ENCODE results near the gene RTEL1. TPM values are rescaled to one million over a fixed set of nuclear protein-coding genes. Genes with fewer than 3 reads are reported as not detected.

RTEL1 gene
- total and polyA plus RNA-seq, 4 experiments from 2014 or later, result 1.3 to 36.0 (median 18.2) TPM

- ChIA-PET CTCF (ENCODE audit: partially characterized antibody) (interaction anchor here (1.6 kb wide), 1 partner anchor 26 kb away, joined by 7 read pairs; the partner anchor contains the start of genes ARFRP1 and ZGPAT), POLR2A (ENCODE audit: partially characterized antibody) (interaction anchor here (1.0 to 7.0 kb wide), 3 partner anchors 26 to 76 kb away, joined by 3 to 202 read pairs (median 3); partner anchors contain the start of genes ARFRP1, RTEL1 and ZGPAT)
- Histone ChIP-seq H3K9me3 (ENCODE audit: control insufficient read depth in 1 of 2, low read length in 2 of 2) (no peaks in the 10 kb centered on the region), H3K27me3 (ENCODE audit: insufficient read depth, low read length) (no peaks in the 10 kb centered on the region), H3K4me3 (ENCODE audit: low read length in 2 of 2) (no peak overlapping the region), H3K27ac (ENCODE audit: low read depth, low read length) (no peak overlapping the region), H3K36me3 (ENCODE audit: insufficient read depth, low read length) (peaks cover 22% of the 10 kb centered on the region), H3K4me1 (ENCODE audit: insufficient read depth, low read length) (peaks cover 58% of the 10 kb centered on the region)
- Mint-ChIP-seq H3K9me3 (peaks cover 0 to 3% (median 0%) of the 10 kb centered on the region in 8 donors), H3K4me1 (peaks cover 21 to 30% (median 23%) of the 10 kb centered on the region in 4 donors), H3K27me3 (no peaks in the 10 kb centered on the region), H3K4me3 (peak overlapping the region in 1 of 8 donors; percentile 46), H3K27ac (peak overlapping the region in 2 of 7 donors; percentile 50 to 60), H3K36me3 (peaks cover 7 to 33% of the 10 kb centered on the region in 2 donors)
- DNase-seq, result no peak
- intact Hi-C loops (cut with micrococcal nuclease), result no loop called here
Observed at GRCh38 chr20:63733579-63734081, 75.5 kb downstream of the RTEL1 start.

- peaks cover 22% of the 10 kb centered on the region for H3K36me3 ChIP-seq (ENCODE audit: insufficient read depth, low read length)
- Mint-ChIP-seq H3K4me1 (peaks cover 19 to 28% (median 20%) of the 10 kb centered on the region in 4 donors), H3K9me3 (peaks cover 0 to 3% (median 0%) of the 10 kb centered on the region in 8 donors), H3K27me3 (no peaks in the 10 kb centered on the region), H3K27ac (peak overlapping the region in 3 of 7 donors; percentile 50 to 69 (median 60)), H3K4me3 (peak overlapping the region in 3 of 8 donors; percentile 12 to 54 (median 46)), H3K36me3 (peaks cover 7 to 30% of the 10 kb centered on the region in 2 donors)
- no peaks in the 10 kb centered on the region for H3K27me3 ChIP-seq (ENCODE audit: insufficient read depth, low read length)
- no peak overlapping the region for H3K27ac ChIP-seq (ENCODE audit: low read depth, low read length)
- no peak for DNase-seq
- intact Hi-C loops (cut with micrococcal nuclease), result no loop called here
- peaks cover 54% of the 10 kb centered on the region for H3K4me1 ChIP-seq (ENCODE audit: insufficient read depth, low read length)
- ChIA-PET CTCF (ENCODE audit: partially characterized antibody) (interaction anchor here (1.6 kb wide), 1 partner anchor 26 kb away, joined by 7 read pairs; the partner anchor contains the start of genes ARFRP1 and ZGPAT), POLR2A (ENCODE audit: partially characterized antibody) (interaction anchor here (1.0 to 7.0 kb wide), 4 partner anchors 26 to 310 kb away, joined by 3 to 202 read pairs (median 3); partner anchors contain the start of genes ARFRP1, RTEL1 and ZGPAT)
- H3K4me3 ChIP-seq (ENCODE audit: low read length in 2 of 2), result no peak overlapping the region
- H3K9me3 ChIP-seq (ENCODE audit: control insufficient read depth in 1 of 2, low read length in 2 of 2), result no peaks in the 10 kb centered on the region
Observed at GRCh38 chr20:63734111-63734945, 76.2 kb downstream of the RTEL1 start.

GRCh38 chr20:63734946-63735858, 77.1 kb downstream of the RTEL1 start:
- CTCF ChIA-PET (ENCODE audit: partially characterized antibody), result interaction anchor here (1.2 to 2.4 kb wide), 6 partner anchors 16 to 198 kb away, joined by 3 to 26 read pairs (median 8); partner anchors contain the start of genes ARFRP1, PTK6 and ZGPAT
- Mint-ChIP-seq H3K27ac (peak overlapping the region in 3 of 7 donors; percentile 79 to 97 (median 81)), H3K9me3 (peaks cover 0 to 3% (median 0%) of the 10 kb centered on the region in 8 donors), H3K4me1 (peaks cover 12 to 28% (median 16%) of the 10 kb centered on the region in 4 donors), H3K27me3 (no peaks in the 10 kb centered on the region), H3K36me3 (peaks cover 7 to 29% of the 10 kb centered on the region in 2 donors), H3K4me3 (peak overlapping the region in 6 of 8 donors; percentile 65 to 92 (median 90))
- POLR2A ChIA-PET (ENCODE audit: partially characterized antibody), result interaction anchor here (0.6 to 7.0 kb wide), 22 partner anchors 11 to 344 kb away, joined by 3 to 202 read pairs (median 10); partner anchors contain the start of genes ARFRP1, FNDC11, GMEB2 and OPRL1
- H3K36me3 ChIP-seq (ENCODE audit: insufficient read depth, low read length), result peaks cover 22% of the 10 kb centered on the region
- peaks cover 45% of the 10 kb centered on the region for H3K4me1 ChIP-seq (ENCODE audit: insufficient read depth, low read length)
- H3K27me3 ChIP-seq (ENCODE audit: insufficient read depth, low read length), result no peaks in the 10 kb centered on the region
- H3K4me3 ChIP-seq (ENCODE audit: low read length in 2 of 2), result peak overlapping the region in 1 of 2 donors; percentile 92
- H3K27ac ChIP-seq (ENCODE audit: low read depth, low read length), result no peak overlapping the region
- no peak for DNase-seq
- intact Hi-C loops (cut with micrococcal nuclease), result loop anchor here (5.0 kb wide), 1 partner anchor 222 kb away; the partner anchor contains the start of gene UCKL1
- no peaks in the 10 kb centered on the region for H3K9me3 ChIP-seq (ENCODE audit: control insufficient read depth in 1 of 2, low read length in 2 of 2)

GRCh38 chr20:63735859-63736718, 78.0 kb downstream of the RTEL1 start, which contains the start of gene LIME1:
TSS of gene LIME1 (plus strand) at chr20:63736664. CDS start at chr20:63737550, 886 bp downstream.
- peaks cover 22% of the 10 kb centered on the region for H3K36me3 ChIP-seq (ENCODE audit: insufficient read depth, low read length)
- peak within 1 kb of the TSS; percentile 90 to 97 (median 94) for H3K27ac Mint-ChIP-seq
- H3K4me3 Mint-ChIP-seq, result peak within 1 kb of the TSS; percentile 89 to 95 (median 91)
- peaks cover 0 to 3% (median 0%) of the 10 kb centered on the region in 8 donors for H3K9me3 Mint-ChIP-seq
- H3K4me1 Mint-ChIP-seq, result peaks cover 10 to 28% (median 15%) of the 10 kb centered on the region in 4 donors
- H3K27me3 ChIP-seq (ENCODE audit: insufficient read depth, low read length), result no peaks in the 10 kb centered on the region
- ChIA-PET CTCF (ENCODE audit: partially characterized antibody) (interaction anchor here (0.8 to 2.4 kb wide), 16 partner anchors 8 to 244 kb away, joined by 3 to 26 read pairs (median 4); partner anchors contain the start of genes ARFRP1, PTK6, SAMD10 and ZGPAT), POLR2A (ENCODE audit: partially characterized antibody) (interaction anchor here (0.6 to 7.0 kb wide), 37 partner anchors 8 to 343 kb away, joined by 3 to 202 read pairs (median 7); partner anchors contain the start of genes ARFRP1, FNDC11, GMEB2 and OPRL1)
- peak; percentile 85 to 91 (median 87) for DNase-seq
- H3K4me1 ChIP-seq (ENCODE audit: insufficient read depth, low read length), result peaks cover 42% of the 10 kb centered on the region
- H3K27me3 Mint-ChIP-seq, result no peaks in the 10 kb centered on the region
- no peaks in the 10 kb centered on the region for H3K9me3 ChIP-seq (ENCODE audit: control insufficient read depth in 1 of 2, low read length in 2 of 2)
- peak within 1 kb of the TSS; percentile 91 to 92 for H3K4me3 ChIP-seq (ENCODE audit: low read length in 2 of 2)
- peak within 1 kb of the TSS; percentile 69 for H3K27ac ChIP-seq (ENCODE audit: low read depth, low read length)
- peaks cover 7 to 29% of the 10 kb centered on the region in 2 donors for H3K36me3 Mint-ChIP-seq
- intact Hi-C loops (cut with micrococcal nuclease), result loop anchor here (1.0 to 5.0 kb wide), 6 partner anchors 8 to 221 kb away; partner anchors contain the start of genes ARFRP1, STMN3 and UCKL1

GRCh38 chr20:63736893-63737694, 79.0 kb downstream of the RTEL1 start:
- no peaks in the 10 kb centered on the region for H3K27me3 Mint-ChIP-seq
- POLR2A ChIA-PET (ENCODE audit: partially characterized antibody), result interaction anchor here (0.6 to 7.0 kb wide), 33 partner anchors 8 to 342 kb away, joined by 3 to 202 read pairs (median 8); partner anchors contain the start of genes ARFRP1, FNDC11, GMEB2 and OPRL1

More at GRCh38 chr20:63736893-63737694, 79.0 kb downstream of the RTEL1 start:
- Mint-ChIP-seq H3K9me3 (peaks cover 0 to 3% (median 0%) of the 10 kb centered on the region in 8 donors), H3K4me1 (peaks cover 10 to 28% (median 15%) of the 10 kb centered on the region in 4 donors), H3K36me3 (peaks cover 7 to 29% of the 10 kb centered on the region in 2 donors), H3K4me3 (peak overlapping the region; percentile 89 to 95 (median 91)), H3K27ac (peak overlapping the region; percentile 90 to 97 (median 94))
- DNase-seq, result peak; percentile 61 to 84 (median 66)
- H3K4me3 ChIP-seq (ENCODE audit: low read length in 2 of 2), result peak overlapping the region; percentile 91 to 92
- CTCF ChIA-PET (ENCODE audit: partially characterized antibody), result interaction anchor here (0.8 to 2.4 kb wide), 16 partner anchors 9 to 243 kb away, joined by 3 to 26 read pairs (median 4); partner anchors contain the start of genes ARFRP1, PTK6, SAMD10 and ZGPAT
- no peaks in the 10 kb centered on the region for H3K9me3 ChIP-seq (ENCODE audit: control insufficient read depth in 1 of 2, low read length in 2 of 2)
- peak overlapping the region; percentile 69 for H3K27ac ChIP-seq (ENCODE audit: low read depth, low read length)
- H3K27me3 ChIP-seq (ENCODE audit: insufficient read depth, low read length), result no peaks in the 10 kb centered on the region
- intact Hi-C loops (cut with micrococcal nuclease), result loop anchor here (1.0 to 5.0 kb wide), 7 partner anchors 9 to 220 kb away; partner anchors contain the start of genes ARFRP1, STMN3 and UCKL1
- H3K4me1 ChIP-seq (ENCODE audit: insufficient read depth, low read length), result peaks cover 40% of the 10 kb centered on the region
- peaks cover 22% of the 10 kb centered on the region for H3K36me3 ChIP-seq (ENCODE audit: insufficient read depth, low read length)

Measured in CD4-positive, alpha-beta memory T cell (primary cell).